NCI-H128 (cell line): ENCODE measurements around the gene ZFYVE9.
"Not testable (repeated sequence)": the region's sequence is repeated elsewhere in the genome, so short reads cannot be mapped to it uniquely, and the experiment has no call there.

ENCODE experiments used
- DNase-seq: peaks from one replicate; lab custom pipeline; 2025; ENCODE audit not compliant: unreplicated experiment; lab: John Stamatoyannopoulos, UW

Gene ZFYVE9

GRCh38 chr1:52150946-52151345 lies 9.1 kb downstream of the ZFYVE9 start:
- no peak for DNase-seq

GRCh38 chr1:52152572-52152971 lies 10.7 kb downstream of the ZFYVE9 start:
- no peak for DNase-seq

GRCh38 chr1:52153010-52153409 lies 11.1 kb downstream of the ZFYVE9 start:
- no peak for DNase-seq

DNA sequence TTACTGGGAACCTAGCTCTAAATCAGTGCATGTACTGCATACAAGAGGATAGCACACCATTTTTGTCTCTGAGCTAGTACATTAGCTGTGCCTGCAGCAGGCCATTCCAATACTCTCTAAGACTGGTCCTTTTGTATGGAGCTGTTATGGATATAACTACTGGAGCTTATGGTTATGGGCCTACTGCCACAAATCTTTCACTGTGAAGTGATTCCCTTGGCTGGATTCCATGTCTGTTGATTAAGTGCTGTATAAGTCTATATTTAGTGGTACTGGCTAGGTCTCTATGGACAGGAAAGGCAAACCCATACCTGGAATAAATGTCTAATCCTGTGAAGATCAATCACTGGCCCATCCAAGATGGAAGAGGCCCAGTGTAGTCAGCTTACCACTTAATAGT lies 12.0 kb downstream of the ZFYVE9 start:
- no peak for DNase-seq

- DNase-seq = no peak
Observed at GRCh38 chr1:52156460-52156859, 14.6 kb downstream of the ZFYVE9 start.

DNA sequence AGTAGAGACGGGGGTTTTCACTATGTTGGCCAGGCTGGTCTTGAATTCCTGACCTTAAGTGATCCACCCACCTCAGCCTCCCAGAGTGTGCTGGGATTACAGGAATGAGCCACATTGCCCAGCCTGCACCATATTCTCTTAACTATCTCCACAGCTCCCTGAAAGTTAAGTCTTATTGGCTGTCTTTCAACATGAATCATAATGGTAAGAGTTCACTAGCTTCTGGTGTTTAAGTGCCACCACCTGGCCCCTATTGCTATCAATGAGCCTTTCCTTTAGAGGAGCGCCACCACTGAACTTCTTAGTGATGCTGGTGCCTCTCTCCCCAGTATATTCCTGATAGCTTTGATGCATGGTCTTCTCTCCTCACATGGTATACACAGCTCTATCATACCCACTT lies 15.7 kb downstream of the ZFYVE9 start:
- DNase-seq = no peak

- no peak for DNase-seq
Observed at GRCh38 chr1:52158218-52158617, 16.3 kb downstream of the ZFYVE9 start.

- no peak for DNase-seq
Observed at GRCh38 chr1:52159033-52159789, 17.3 kb downstream of the ZFYVE9 start.

GRCh38 chr1:52162947-52163346 lies 21.1 kb downstream of the ZFYVE9 start:
- DNase-seq = no peak

DNA sequence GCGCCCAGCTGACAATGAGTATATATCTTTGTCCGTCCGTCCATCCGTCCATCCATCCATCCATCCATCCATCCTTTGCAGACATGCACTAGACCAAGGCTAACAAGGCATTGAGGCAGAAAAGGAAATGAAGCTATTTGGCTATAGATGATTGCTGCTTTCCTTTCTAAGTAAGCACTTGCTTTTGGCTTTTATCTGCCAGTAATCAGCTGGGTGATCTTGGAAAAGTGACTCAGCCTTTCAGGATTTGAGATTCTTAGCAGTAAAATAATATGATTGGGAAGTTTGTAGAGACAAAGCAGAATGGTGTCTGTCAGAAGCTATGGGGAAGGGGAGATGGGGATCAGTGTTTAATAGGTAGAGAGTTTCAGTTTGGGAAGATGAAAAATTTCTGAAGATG lies 22.7 kb downstream of the ZFYVE9 start:
- DNase-seq = no peak

GRCh38 chr1:52166996-52167753 lies 25.3 kb downstream of the ZFYVE9 start:
- no peak for DNase-seq

GRCh38 chr1:52168373-52169080 lies 26.6 kb downstream of the ZFYVE9 start:
- DNase-seq = no peak

GRCh38 chr1:52171149-52171548 lies 29.3 kb downstream of the ZFYVE9 start:
- DNase-seq = not testable (repeated sequence)

GRCh38 chr1:52179073-52179472 lies 37.2 kb downstream of the ZFYVE9 start:
- no peak for DNase-seq

GRCh38 chr1:52180176-52180575 lies 38.3 kb downstream of the ZFYVE9 start:
- no peak for DNase-seq

DNA sequence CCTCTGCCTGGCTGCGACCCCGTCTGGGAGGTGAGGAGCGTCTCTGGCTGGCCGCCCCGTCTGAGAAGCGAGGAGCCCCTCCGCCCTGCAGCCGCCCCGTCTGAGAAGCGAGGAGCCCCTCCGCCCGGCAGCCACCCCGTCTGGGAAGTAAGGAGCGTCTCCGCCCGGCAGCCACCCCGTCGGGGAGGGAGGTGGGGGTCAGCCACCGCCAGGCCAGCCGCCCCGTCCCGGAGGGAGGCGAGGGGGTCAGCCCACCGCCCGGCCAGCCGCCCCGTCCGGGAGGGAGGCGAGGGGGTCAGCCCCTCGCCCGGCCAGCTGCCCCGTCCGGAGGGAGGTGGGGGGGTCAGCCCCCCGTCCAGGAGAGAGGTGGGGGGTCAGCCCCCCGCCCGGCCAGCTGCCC lies 39.9 kb downstream of the ZFYVE9 start:
- not testable (repeated sequence) for DNase-seq

- not testable (repeated sequence) for DNase-seq
Observed at GRCh38 chr1:52182328-52182727, 40.4 kb downstream of the ZFYVE9 start.

GRCh38 chr1:52182874-52183400 lies 41.0 kb downstream of the ZFYVE9 start:
- DNase-seq = no peak

DNA sequence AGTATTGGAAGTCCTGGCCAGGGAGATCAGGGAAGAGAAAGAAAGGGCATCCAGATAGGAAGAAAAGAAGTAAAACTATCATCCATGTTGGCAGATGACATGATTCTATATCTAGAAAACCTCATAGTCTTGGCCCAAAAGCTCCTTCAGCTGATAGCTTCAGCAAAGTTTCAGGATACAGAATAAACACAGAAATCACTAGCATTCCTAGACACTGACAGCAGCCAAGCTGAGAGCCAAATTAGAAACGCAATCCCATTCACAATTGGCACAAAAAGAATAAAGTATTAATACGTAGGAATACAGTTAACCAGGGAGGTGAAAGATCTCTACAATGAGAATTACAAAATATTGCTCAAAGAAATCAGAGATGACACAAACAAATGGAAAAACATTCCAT lies 44.6 kb downstream of the ZFYVE9 start:
- no peak for DNase-seq

GRCh38 chr1:52189898-52190480 lies 48.1 kb downstream of the ZFYVE9 start:
- DNase-seq = no peak
